ENCODE data around the gene TYRO3.

TYRO3 gene

DNA sequence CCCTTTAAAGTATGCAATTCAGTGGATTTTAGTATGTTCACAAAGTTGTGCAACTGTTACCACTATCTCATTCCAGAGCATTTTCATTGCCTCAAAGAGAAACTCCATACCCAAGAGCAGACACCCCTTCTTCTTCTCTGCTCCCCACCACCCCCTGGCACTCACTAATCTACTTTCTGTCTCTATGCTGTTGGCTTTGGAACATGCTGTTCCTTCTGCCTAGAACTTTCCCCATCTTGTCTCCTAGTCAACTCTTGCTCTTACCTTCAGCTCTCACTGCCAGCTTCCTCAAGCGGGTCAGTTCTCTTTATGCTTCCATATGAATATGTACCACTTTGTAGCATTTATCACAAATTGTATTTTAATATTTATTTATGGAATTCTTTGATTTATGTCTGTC is 50.1 kb downstream of the TYRO3 start:
- no peak for DNase-seq

DNA sequence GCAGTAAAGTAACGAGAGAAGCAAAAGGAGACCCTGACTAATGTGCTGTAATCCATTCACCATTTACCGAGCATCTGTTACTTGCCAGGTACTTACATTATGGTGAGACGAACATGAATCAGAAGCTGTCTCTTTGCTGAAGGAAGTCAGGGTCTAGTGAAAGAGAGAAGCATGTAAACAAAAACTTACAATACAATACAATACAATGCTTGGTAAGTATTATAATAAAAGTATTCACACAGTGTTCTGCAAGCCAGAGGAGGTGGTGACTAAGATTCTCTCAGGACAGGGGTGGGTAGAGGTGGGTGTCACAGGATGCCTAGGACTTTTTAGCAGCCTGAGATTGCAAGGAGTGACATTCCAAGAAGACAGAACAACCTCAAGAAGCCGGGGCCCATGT is 51.0 kb downstream of the TYRO3 start:
- DNase-seq, result no peak

DNA sequence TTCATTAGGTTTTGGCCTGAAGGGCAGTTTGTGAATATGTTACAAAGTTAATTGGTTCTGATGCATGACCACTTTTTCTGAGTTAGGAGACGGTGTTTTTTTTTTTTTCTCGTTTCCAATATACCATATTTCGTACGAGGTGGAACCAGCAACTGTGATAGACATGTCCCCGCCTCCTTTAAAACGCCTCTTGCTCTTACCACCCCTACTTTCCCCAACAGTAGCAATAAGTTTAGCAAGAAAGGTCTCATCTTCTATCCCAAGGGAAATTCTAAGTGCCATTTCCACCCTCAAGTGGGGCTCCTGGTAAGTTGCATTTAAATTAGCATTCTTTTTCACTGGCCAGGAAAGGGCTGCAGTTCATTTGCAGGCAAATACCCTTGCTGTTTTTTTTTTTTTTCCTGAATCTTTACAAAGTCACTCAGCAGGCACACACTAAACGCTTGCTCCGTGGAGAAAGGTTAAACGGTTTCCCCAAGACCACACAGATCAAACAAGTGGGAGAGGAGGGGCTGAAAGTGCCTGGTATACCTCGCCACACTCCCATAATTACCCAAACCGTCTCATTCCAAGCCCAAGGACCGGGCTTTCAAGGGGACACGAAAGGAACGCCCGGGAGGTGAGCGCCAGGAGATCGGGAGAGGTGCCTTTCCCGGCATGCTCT is 61.7 kb downstream of the TYRO3 start:
- DNase-seq, result no peak

DNA sequence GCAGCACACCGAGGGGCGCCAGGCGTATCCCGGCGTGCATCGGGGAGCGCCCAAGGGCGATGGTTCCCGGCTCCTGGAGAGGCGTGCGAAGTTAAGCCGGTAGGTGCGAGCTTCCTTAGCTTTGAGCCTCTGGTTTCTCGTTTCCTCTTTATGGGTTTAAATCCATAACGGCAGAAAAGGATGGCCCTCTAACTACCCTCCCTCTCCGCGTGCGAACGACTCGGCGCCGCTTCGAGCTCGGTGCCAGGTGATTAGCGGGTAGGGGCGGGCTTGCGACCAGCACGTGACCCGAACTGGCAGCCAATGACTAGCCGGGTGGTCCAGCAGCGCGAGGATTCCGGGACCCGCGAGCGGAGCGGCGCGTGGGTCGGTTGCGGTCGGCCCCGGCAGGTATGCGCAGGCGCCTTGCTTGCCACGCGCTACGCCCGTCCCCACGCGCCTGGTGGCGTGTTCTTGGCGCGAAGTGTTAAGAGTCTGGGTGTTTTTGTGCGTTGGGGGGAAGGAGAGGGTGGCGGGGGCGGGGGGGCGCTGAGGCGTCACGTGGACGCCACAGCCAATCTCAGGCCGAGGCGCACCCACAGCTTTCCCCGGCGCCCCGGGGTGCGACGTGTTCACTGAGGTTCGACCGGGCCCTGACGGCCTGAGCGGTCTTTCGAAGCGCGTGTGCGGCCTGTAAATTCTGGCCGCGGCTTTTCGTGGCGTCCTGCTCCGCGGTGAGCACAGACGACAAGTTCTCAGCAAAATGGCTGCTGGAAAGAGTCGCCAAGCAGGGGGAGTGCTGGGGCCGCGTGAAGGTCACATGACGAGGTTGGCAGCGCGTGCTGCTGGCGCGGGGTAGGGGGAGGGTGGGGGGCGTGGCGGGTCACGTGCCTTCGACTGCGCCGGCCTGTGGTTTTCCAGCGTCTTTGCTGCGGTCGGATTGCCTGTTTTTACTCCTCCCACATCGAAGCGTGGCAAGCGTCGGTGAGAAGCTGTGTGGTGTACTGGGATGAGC is 62.5 kb downstream of the TYRO3 start:
- no peak for DNase-seq

DNA sequence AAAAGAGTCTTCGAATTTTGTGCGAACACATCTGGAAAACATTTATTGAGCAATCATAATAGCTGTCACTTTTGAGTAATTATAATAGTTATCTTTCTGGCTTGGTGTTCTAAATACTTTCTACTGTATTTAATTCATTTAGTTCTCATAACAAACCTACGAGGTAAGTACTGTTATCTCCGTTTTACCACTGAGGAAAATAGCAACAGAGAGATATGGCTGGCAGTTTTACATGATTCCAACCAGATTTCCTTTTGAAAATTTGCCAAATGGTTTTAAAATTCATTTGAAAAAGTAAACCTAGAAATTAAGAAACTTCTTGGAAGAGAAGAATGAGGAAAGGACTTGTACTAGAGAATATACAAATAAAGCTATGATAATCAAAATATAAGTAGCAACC is 63.9 kb downstream of the TYRO3 start:
- no peak for DNase-seq

DNA sequence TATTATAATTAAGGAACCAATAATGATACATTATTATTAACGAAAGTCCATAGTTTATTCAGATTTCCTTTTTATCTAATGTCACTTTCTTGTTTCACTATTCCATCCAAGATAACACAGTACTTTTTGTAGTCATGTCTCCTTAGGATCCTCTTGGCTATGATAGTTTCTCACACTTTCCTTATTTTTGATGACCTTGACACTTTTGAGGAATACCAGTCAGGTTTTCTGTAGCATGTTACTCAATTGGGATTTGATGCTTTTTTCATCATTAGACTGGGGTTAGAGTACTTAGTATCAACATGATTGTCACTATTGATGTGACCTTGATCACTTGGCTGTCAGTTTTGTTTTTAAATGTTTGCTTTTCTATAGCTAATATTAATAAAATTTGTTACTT is 68.2 kb downstream of the TYRO3 start:
- no peak for DNase-seq

DNA sequence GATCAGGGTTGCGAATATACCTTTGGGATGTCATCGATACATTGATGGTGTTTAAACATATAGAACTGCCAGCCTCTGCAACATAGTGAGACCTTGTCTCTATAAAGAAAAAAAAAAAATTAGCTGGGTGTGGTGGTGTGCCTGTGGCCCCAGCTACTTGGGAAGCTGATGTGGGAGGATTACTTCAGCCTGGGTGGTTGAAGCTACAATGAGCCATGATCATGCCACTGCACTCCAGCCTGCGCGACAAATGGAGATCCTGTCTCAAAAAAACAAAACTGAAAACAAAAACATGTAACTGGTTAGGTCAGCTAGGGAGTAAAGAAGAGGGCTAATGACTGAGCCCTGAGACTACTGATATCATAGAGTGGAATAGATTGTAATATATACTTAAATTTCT is 70.5 kb downstream of the TYRO3 start:
- no peak for DNase-seq

DNA sequence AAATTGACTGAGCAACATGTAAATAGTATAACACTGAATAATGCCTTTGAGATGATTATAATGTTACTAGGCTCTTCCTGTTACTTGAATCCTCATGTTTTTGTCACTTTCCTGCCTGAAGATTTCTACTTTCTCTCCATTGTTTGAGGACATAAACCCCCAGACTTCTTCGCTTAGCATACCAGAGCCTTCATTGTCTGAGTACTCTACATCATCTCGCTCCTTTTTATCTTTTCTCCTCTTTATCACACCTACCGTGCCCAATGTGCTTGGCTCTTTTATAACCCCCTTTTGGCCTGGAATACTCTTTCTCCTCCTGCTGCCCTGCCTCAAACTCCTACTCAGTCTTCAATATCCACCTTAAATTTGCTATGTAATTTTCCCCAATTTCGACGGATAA is 70.9 kb downstream of the TYRO3 start:
- DNase-seq, result no peak

DNA sequence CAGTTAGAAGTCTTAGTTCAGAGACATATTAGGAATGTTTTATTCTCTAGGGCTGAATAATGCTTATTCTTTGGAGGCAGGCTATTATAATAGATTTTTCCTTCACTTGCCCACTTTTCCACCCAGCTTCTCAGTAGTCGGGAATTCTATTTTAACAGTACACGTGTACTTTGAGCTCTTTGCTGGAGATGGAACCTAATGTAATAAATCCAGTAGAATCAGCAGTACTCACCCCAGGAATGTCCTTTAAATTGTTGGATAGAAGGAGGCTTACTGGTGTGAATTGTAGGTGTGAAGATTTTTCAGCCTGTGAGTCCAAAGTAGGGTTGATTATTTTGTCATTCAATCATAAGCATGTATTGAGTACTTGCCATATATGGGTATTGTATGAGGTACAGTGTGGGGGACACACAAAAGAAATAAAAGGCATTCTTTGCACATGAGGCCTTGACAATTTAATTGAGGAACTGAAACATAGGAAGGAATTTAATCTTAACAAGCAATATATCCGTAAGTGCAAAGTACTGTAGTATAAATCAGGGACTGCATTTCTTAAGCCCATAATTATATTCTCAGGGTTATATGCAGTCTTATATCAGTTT is 71.7 kb downstream of the TYRO3 start:
- DNase-seq, result no peak

DNA sequence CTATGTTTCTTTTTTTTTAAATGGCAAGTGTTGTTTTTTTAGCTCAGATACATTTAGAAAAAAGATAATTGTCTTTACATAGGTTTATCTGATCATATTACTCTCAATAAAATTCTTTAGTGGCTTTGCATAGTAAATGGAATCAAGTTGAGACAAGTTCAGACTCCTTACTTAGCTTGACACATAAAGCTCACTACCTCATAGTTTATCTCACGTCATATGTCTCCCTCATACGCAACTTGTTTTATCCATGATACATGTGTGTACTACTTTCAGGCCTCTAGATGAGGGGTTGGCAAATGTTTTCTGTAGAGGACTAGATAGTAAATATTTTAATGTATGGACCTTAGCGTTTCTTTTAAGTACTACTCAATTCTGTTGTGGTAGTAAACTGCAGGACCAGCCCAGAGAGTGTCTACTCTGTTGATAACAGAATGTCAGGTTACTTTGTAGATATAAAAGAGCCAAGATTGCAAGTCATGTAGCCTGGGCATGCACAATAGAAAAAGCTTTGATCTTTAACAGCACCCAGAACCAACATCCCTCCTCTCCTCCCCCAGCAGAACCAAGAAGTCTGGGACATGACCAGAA is 73.0 kb downstream of the TYRO3 start:
- no peak for DNase-seq

All from AML-193 (cell line).